Ovary (tissue), 3 donors: ENCODE results near the gene TPST2.

Source experiments
- CTCF ChIP-seq, 3 donors: fragments of 450-650 bp in 2 of 3; fragments of 200-600 bp in 1 of 3; IDR thresholded peaks; one replicate each; pipeline versions ENCODE4 v1.5.1 to v1.8.0; 2016 to 2022; ENCODE audit warnings: antibody characterized with exemption in 3 of 3, mild to moderate bottlenecking in 1 of 3
- EP300 ChIP-seq: sonication (generic); formaldehyde crosslinking; IDR thresholded peaks from one replicate; pipeline ENCODE4 v1.6.1; 2017; ENCODE audit warnings: antibody characterized with exemption
- POLR2A ChIP-seq: fragments of 450-650 bp; IDR thresholded peaks from one replicate; pipeline ENCODE4 v1.6.1; 2017; ENCODE audit warnings: antibody characterized with exemption, mild to moderate bottlenecking, moderate library complexity
- donor health status: DM: no; HTN: no; CAD: no.

- TF ChIP-seq CTCF (IDR thresholded peaks at IDR 0.05) (no peak), POLR2A (no peak), EP300 (no peak)
Measured at GRCh38 chr22:26527167-26527566, 62.8 kb downstream of the TPST2 start.
